Epithelial cell of proximal tubule (primary cell): Measurements from ENCODE around the gene WRAP73. TPM values are rescaled to one million over a fixed set of nuclear protein-coding genes. Genes with fewer than 3 reads are reported as not detected.

ENCODE experiments used
- DNase-seq: peaks from one replicate; pipeline ENCODE4 v3.0.0-alpha.2; 2011; ENCODE audit warnings: low read depth
- H3K4me3 ChIP-seq: 2 replicates; pipeline ENCODE4 v1.5.1; 2011; ENCODE audit warnings: low read depth, mild to moderate bottlenecking, low read length
- total RNA-seq: library from RNA; depleted of rRNA; stranded (reverse); fragments of >200 nt; gene quantifications from 2 replicates; pipeline ENCODE4 v1.2.3, GENCODE V29; 2015
- TF ChIP-seq, protein P1 (sequence below): conservative IDR thresholded peaks from 2 replicates; pipeline ENCODE4 v1.5.1; 2012; ENCODE audit warnings: low read depth, mild to moderate bottlenecking, low read length

WRAP73 gene
- total RNA-seq, 1 donor from 2014 or later: 17.0 TPM

DNA sequence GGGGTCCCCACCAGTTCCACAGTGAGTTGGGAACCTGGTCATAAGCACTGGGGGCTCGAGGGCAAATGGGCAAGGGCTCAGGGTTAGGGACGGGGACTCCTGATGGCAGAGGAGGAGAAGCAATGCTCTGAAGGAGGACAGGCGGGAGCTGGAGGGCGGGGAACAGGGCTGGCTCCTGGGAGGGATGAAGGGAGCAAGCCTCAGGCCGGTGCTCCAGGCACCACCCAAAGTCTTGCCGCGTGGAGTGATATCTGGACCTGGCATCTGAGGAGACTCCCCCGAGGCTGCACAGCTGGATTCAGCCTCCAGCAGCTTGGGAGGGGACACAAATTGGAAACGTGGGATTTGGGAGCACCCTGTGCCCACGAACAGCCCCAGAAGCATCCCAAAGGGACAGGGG, 49.5 kb downstream of the WRAP73 start:
- H3K4me3 ChIP-seq: no peak overlapping the region
- no peak for DNase-seq
- TF ChIP-seq, protein P1, sequence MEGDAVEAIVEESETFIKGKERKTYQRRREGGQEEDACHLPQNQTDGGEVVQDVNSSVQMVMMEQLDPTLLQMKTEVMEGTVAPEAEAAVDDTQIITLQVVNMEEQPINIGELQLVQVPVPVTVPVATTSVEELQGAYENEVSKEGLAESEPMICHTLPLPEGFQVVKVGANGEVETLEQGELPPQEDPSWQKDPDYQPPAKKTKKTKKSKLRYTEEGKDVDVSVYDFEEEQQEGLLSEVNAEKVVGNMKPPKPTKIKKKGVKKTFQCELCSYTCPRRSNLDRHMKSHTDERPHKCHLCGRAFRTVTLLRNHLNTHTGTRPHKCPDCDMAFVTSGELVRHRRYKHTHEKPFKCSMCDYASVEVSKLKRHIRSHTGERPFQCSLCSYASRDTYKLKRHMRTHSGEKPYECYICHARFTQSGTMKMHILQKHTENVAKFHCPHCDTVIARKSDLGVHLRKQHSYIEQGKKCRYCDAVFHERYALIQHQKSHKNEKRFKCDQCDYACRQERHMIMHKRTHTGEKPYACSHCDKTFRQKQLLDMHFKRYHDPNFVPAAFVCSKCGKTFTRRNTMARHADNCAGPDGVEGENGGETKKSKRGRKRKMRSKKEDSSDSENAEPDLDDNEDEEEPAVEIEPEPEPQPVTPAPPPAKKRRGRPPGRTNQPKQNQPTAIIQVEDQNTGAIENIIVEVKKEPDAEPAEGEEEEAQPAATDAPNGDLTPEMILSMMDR: no peak

DNA sequence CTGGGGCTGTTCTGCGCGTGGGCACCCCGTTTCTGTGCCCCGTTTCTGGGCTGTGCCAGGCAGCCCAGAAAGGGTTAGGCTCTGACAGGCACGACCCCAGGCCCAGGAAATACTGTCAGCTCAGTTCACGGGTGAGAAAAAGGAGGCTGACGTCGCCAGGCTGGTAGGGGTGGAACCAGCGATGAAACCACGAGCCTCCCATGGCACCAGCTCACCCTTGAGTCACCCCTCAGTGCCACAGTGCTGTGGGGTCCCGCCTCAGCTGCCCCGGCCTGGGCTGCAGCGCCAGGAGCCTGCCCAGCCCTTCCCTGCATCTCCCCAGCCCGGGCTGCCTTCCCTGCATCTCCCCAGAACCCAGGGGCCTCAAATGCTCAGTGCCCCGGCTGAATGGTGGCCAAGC, 50.1 kb downstream of the WRAP73 start:
- DNase-seq: no peak
- TF ChIP-seq, protein P1: no peak

DNA sequence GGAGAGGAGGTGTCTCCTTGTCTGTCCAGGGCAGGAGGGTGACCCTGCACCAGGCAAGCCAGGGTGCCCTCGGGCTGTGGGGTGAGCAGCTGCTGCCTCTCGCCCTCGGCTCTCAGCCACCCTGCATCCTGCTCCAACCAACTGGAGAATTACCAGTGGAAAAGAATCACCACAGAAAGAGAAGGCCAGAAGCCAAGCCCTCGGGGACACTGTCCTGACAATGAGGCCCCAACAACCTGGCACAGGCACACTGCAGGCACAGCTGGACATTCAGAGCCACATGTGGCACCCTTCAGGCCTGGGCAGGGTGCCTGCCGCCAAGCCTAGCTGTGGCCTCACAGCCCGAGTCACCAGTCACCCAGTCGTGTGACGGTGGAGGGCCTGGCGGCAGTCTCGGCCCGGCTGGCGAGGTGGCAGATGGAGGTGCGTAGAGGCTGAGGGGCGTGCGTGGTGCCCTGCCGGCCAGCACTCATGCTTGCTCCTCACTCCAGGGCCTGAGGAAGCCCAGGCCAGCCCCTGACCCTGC, 50.6 kb downstream of the WRAP73 start:
- H3K4me3 ChIP-seq: no peak overlapping the region

More for the DNA sequence above, 50.1 kb downstream of the WRAP73 start:
- no peak overlapping the region for H3K4me3 ChIP-seq

DNA sequence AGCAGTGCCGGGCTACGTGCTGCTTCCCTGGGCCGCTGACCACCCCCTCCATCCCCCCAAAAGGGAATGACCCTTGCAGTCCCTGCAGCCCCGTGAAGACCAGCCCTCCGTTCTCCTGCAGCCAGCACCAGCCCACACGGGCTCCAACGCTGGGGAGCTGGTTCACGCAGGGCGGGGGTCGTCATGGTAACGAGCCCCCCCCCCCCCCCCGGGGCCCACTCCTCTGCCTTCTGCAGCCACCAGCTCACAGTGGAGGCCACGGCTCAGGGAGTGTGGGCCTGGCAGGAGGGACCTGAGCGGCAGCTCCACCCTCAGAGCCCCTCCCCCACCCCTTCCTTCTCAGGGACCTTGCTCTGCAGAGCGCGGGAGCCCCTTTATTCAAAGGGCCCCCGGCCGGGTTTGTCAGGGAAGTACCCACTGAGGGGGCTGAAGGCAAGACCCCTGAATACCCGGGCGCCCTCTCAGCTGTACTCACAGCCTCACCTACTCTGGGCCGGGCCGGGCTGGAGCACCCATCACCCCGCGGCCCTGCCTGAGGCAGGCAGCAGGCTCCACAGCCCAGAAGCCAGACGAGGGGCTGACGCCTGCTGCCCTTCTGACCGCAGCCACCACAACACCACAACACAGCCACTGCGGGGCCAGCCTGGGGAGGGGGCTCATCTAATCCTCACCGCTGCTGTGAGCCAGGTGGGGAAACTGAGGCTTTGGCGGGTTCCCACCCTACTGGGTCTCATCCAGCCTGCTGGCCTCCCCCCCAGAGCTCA, 51.2 kb downstream of the WRAP73 start:
- no peak for DNase-seq
- TF ChIP-seq, protein P1: no peak
- no peak overlapping the region for H3K4me3 ChIP-seq

More for the DNA sequence above, 50.6 kb downstream of the WRAP73 start:
- no peak for DNase-seq
- TF ChIP-seq, protein P1: no peak

DNA sequence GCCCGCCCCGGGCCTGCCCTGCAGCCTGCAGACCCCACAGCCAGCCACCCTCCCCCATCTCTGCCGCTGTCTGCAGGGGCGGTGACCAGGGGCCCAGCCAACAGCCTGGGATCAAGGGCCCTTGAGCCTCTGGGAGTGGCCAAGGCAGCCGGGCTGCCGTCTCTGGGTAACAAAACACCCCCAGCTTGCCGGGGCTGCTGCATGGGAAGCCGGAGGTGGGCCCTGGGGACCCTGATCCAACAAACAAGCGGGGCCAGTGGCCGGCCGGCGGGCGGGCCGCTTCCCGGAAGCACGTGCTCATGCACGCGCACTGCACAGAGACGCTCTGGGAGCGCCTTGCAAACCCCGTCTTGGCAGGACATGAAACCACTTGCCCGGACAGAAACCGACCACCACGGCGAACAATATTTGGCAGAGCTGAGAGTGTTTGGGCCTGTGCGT, 51.8 kb downstream of the WRAP73 start:
- DNase-seq: no peak
- no peak overlapping the region for H3K4me3 ChIP-seq
- TF ChIP-seq, protein P1: no peak

DNA sequence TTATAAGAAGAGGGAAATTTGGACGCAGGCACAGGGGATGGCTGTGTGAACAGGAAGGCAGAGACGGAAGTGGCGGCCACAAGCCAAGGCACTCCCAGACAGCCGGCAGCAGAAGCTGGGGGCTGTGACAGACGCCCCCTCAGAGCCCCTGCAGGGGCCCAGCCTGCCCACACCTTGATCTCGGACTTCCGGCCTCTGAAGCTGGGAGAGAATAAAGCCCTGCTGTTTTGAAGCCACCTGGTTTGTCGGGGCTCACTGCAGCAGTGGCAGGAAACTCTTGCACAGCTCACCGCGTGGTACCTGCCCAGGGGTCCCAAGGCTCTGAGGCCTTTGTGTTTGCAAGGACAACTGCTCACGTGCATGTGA, 52.3 kb downstream of the WRAP73 start:
- DNase-seq: no peak
- H3K4me3 ChIP-seq: no peak overlapping the region
- TF ChIP-seq, protein P1: no peak
